Measurements from ENCODE around the gene SRP68. TPM values are rescaled to one million over a fixed set of nuclear protein-coding genes. Genes with fewer than 3 reads are reported as not detected.

SRP68 gene
- total RNA-seq, 4 donors from 2014 or later = 57.5 to 90.2 (median 64.2) TPM

DNA sequence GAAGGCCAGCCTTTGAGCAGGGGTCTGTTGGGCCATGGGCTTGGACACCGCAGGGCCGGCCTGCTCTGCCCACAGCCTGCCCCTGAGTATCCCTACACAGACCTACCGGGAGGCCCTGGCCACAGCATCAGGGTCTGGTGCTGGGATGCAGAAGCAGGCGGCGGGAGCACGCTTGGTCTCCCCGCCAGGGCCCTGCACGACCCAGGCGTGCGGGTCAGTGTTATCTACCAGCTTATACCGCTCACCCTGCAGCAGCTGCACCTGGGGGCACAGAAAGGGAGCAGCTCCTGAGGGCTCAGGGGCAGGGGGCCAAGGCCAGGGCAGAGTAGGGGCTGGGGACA lies 54.0 kb downstream of the SRP68 start:
- Histone ChIP-seq H3K27ac (no peak overlapping the region), H3K36me3 (peaks cover 47% of the 10 kb centered on the region), H3K4me1 (peaks cover 18% of the 10 kb centered on the region), H3K4me3 (no peak overlapping the region), H3K9me3 (no peaks in the 10 kb centered on the region), H3K27me3 (no peaks in the 10 kb centered on the region)
- 94% methylated on average over 6 of the region's 11 CpGs for WGBS
- DNase-seq (ENCODE audit: low spot score in 2 of 2) = no peak
- TF ChIP-seq POLR2A (IDR thresholded peaks at IDR 0.05) = no peak
- TF ChIP-seq, protein P1, sequence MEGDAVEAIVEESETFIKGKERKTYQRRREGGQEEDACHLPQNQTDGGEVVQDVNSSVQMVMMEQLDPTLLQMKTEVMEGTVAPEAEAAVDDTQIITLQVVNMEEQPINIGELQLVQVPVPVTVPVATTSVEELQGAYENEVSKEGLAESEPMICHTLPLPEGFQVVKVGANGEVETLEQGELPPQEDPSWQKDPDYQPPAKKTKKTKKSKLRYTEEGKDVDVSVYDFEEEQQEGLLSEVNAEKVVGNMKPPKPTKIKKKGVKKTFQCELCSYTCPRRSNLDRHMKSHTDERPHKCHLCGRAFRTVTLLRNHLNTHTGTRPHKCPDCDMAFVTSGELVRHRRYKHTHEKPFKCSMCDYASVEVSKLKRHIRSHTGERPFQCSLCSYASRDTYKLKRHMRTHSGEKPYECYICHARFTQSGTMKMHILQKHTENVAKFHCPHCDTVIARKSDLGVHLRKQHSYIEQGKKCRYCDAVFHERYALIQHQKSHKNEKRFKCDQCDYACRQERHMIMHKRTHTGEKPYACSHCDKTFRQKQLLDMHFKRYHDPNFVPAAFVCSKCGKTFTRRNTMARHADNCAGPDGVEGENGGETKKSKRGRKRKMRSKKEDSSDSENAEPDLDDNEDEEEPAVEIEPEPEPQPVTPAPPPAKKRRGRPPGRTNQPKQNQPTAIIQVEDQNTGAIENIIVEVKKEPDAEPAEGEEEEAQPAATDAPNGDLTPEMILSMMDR (IDR thresholded peaks at IDR 0.05) = no peak
- TF ChIP-seq POLR2AphosphoS5 (IDR thresholded peaks at IDR 0.05) = no peak
- TF ChIP-seq EP300 (IDR thresholded peaks at IDR 0.05) = no peak

DNA sequence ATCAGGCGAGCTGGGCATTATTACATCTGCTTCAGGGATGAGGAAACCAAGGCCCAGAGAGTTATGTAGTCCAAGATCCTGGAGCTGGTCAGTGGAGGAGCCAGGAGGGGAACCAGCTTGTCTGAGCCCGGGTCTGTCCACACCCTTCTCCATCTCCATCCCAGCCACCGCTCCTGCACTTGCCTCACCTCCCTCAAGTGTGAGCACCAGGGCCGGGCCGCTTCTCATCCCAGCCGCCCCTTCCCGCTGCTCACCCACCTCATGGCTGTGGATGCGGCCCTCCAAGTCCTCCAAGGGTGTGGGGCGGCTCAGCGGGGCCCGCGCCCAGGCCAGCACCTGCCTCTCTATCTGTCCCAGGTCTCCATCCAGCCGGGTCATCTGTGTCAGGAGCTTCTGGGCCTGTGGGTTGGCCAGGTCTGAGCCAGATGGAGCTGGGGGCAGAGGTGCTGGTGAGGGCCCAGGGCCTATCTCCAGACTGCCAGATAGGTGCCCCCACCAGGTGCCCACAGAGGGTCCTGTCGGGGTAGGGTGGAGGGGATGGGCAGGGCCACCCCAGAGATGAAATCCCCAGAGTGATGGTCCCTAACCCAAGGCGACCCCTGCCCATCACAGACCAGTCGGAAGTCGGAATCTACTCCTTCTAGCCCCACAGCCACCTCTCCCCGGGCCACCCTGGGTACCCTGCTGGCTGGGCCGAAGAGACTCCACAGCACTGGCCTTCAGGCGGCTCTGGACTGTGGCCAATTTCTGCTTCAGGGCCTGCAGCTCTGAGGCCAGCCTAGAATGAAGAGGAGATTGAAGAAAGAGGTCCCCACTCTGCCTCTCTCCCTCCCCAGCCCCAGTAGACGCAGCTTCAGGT lies 54.6 kb downstream of the SRP68 start:
- Histone ChIP-seq H3K36me3 (peaks cover 41% of the 10 kb centered on the region), H3K27ac (no peak overlapping the region), H3K4me3 (no peak overlapping the region), H3K4me1 (peaks cover 18% of the 10 kb centered on the region), H3K27me3 (no peaks in the 10 kb centered on the region), H3K9me3 (no peaks in the 10 kb centered on the region)
- DNase-seq (ENCODE audit: low spot score in 2 of 2) = no peak
- TF ChIP-seq EP300 (IDR thresholded peaks at IDR 0.05) (no peak), POLR2A (IDR thresholded peaks at IDR 0.05) (no peak), POLR2AphosphoS5 (IDR thresholded peaks at IDR 0.05) (no peak)
- TF ChIP-seq, protein P1 (IDR thresholded peaks at IDR 0.05) = no peak
- 84% methylated on average over 16 of the region's 21 CpGs for WGBS

DNA sequence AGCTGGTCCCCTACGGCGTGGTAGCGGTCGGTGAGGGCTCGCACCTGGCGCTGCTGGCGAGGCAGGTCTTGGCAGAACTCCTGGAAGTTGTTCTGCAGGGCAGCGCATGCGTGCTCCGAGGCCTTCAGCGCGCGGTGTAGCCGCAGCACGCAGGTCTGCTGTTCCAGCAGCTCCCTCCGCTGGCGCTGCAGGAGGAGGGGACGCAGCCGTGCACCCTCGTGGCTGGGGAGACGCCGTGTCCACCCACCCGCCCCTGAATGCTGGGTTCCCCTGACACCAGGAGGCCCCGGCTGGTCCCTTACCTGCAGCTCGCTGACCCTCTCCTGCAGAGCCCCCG lies 57.4 kb downstream of the SRP68 start:
- Histone ChIP-seq H3K4me1 (peaks cover 18% of the 10 kb centered on the region), H3K36me3 (peaks cover 40% of the 10 kb centered on the region), H3K9me3 (no peaks in the 10 kb centered on the region), H3K27me3 (no peaks in the 10 kb centered on the region), H3K4me3 (no peak overlapping the region), H3K27ac (no peak overlapping the region)
- no peak for TF ChIP-seq POLR2AphosphoS5 (IDR thresholded peaks at IDR 0.05)
- TF ChIP-seq EP300 (IDR thresholded peaks at IDR 0.05) = no peak
- TF ChIP-seq POLR2A (IDR thresholded peaks at IDR 0.05) = no peak
- TF ChIP-seq, protein P1 (IDR thresholded peaks at IDR 0.05) = no peak
- WGBS = no CpG with 5 or more reads among the region's 26 CpGs
- no peak for DNase-seq (ENCODE audit: low spot score in 2 of 2)

DNA sequence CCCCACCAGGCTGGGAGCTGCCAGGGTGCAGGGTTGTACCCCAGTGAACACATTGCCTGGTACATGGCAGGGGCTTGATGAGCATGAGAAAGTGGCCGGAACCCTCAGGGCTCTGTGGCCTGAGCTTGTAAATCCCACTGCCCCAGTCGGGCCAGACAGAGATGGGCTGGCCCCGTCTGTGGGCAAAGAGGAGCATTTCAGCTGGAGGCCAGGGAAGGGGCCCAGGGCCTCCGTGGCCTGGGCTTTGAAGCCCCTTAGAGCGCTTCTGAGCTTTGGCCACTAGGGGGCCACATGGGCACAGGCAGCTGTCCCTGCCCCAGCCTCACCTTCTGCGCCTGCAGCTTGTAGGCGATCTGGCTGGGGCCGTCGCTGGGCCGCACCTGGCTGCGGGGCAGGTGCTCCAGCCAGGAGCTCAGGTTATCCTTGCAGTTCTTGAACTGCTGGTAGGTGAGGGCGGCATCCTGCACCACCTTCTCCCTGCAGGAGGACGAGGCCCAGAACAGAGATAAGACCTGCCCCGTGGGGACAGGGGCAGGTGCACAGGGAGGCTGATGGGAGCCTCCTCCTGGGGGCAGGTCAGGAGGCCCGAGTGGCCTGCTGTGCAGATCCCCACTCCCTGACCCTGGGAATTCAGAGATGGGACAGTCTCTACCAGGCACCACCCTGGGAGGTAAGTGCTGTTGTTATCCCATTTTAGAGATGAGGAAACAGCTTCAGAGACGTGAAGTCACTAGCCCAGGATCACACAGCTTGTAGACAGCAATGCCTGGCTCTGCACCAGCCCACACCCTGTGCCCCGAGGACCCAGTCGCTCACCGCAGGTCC lies 58.0 kb downstream of the SRP68 start:
- no peak for DNase-seq (ENCODE audit: low spot score in 2 of 2)
- Histone ChIP-seq H3K4me1 (peaks cover 18% of the 10 kb centered on the region), H3K27me3 (no peaks in the 10 kb centered on the region), H3K9me3 (no peaks in the 10 kb centered on the region), H3K36me3 (peaks cover 46% of the 10 kb centered on the region), H3K27ac (no peak overlapping the region), H3K4me3 (no peak overlapping the region)
- TF ChIP-seq POLR2A (IDR thresholded peaks at IDR 0.05) (no peak), POLR2AphosphoS5 (IDR thresholded peaks at IDR 0.05) (no peak), EP300 (IDR thresholded peaks at IDR 0.05) (no peak)
- TF ChIP-seq, protein P1 (IDR thresholded peaks at IDR 0.05) = peak; percentile 83 to 97
- WGBS = 16% methylated on average over 13 of the region's 19 CpGs

DNA sequence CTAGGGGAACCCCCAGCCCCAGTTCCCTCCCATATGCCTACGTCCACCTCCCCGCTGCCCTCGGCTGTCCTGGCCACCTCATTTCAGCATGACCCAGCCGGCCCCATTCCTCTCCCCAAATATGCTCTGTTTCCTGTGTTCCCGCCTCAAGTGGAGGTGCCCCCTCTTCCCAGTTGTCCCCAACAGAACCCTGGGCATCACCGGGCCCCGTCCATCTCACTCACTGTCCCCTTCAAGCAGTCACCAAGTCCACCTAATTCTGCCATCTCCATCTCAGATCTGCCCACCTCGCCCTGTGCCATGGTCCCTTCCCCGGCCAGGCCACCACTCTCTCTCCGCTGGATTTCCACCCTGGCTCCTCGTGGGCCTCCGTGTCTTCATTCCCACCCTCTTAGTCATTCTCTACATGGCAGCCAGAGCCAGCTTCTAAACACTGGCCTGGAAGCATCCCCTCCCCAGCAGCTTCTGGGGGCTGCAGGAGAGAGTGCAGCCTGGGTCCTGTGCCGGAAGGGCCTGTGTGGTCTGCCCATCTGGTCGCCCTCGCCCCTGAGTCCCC lies 58.9 kb downstream of the SRP68 start:
- no peaks in the 10 kb centered on the region for H3K27me3 ChIP-seq
- peaks cover 46% of the 10 kb centered on the region for H3K36me3 ChIP-seq
- DNase-seq (ENCODE audit: low spot score in 2 of 2) = no peak
- H3K4me1 ChIP-seq = peaks cover 18% of the 10 kb centered on the region
- TF ChIP-seq, protein P1 (IDR thresholded peaks at IDR 0.05) = no peak
- 80% methylated on average over 14 of the region's 15 CpGs for WGBS
- H3K9me3 ChIP-seq = no peaks in the 10 kb centered on the region
- no peak overlapping the region for H3K4me3 ChIP-seq
- no peak overlapping the region for H3K27ac ChIP-seq

Data from suprapubic skin (tissue), 4 donors.